ENCODE data around the gene HOXD12. TPM values are rescaled to one million over a fixed set of nuclear protein-coding genes. Genes with fewer than 3 reads are reported as not detected.

Gene HOXD12
- total RNA-seq, 2 experiments from 2014 or later: 0.25 TPM; not detected in 1

DNA sequence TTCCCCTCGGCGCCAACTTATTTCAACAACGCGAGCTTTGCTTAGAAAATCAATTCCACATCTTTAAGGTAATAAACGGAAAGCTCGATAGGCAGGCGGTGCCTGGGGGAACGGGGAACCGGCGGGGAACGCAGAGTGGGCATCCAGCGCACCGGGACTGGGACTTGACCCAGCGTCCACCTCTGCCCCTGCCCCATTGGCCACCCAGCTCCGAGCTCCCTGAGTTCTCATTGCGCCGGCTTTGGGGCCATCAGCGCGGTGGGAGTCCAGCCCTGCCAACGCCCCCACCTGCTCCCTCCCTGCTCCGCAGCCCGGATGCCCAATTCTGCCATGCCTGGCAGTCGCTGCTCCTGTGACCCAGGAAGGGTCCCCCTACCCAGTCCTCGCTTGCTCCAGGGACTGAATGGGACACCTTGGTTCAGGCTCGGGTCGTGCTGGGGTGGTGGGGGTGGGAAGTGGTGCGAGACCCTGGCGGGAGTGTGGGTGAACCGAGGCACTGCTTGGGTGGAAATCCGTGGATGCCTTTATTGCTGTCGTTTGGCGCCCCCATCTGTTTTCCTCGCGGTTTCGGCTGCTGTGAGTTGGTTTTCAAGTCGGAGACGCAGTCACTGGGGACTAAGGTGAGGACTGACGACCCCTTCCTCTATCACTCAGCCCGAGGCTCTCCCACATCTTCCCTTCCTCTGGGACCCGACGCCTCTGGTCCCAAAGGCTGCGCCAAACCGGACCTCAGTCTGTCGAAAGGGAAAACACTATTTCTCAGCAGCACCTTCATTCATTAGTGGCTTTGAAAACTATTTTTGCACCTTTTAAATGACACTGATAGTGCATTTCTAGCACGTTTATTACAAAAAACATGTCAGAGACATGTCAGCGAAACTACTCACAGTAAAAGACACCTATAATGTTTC lies 13.5 kb upstream of the HOXD12 start:
- H3K79me2 ChIP-seq (ENCODE audit: insufficient read depth, low read depth, low read length): no peaks in the 10 kb centered on the region
- H3K9me3 ChIP-seq (ENCODE audit: low read length): no peaks in the 10 kb centered on the region
- no peaks in the 10 kb centered on the region for H3K9me2 ChIP-seq (ENCODE audit: insufficient read depth, low read length)
- H3K4me2 ChIP-seq (ENCODE audit: low read length): no peak overlapping the region
- no TSS peak for BruUV-seq (replicated peaks)
- no peaks in the 10 kb centered on the region for H4K20me1 ChIP-seq (ENCODE audit: insufficient read depth, low read length)
- no peak for TF ChIP-seq EZH2phosphoT487 (IDR thresholded peaks at IDR 0.05; ENCODE audit: borderline replicate concordance, low read depth, low read length)
- TF ChIP-seq, protein P1, sequence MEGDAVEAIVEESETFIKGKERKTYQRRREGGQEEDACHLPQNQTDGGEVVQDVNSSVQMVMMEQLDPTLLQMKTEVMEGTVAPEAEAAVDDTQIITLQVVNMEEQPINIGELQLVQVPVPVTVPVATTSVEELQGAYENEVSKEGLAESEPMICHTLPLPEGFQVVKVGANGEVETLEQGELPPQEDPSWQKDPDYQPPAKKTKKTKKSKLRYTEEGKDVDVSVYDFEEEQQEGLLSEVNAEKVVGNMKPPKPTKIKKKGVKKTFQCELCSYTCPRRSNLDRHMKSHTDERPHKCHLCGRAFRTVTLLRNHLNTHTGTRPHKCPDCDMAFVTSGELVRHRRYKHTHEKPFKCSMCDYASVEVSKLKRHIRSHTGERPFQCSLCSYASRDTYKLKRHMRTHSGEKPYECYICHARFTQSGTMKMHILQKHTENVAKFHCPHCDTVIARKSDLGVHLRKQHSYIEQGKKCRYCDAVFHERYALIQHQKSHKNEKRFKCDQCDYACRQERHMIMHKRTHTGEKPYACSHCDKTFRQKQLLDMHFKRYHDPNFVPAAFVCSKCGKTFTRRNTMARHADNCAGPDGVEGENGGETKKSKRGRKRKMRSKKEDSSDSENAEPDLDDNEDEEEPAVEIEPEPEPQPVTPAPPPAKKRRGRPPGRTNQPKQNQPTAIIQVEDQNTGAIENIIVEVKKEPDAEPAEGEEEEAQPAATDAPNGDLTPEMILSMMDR (conservative IDR thresholded peaks at IDR 0.05; ENCODE audit: low read length): peak; percentile 45; the same call in 1 of the 2 replicates
- H3K4me1 ChIP-seq (ENCODE audit: insufficient read depth, low read length, poor library complexity, severe bottlenecking): no peaks in the 10 kb centered on the region
- ChIA-PET CTCF (ENCODE audit: unreplicated experiment) (interaction anchor here (0.6 to 0.9 kb wide), 2 partner anchors 12 to 1590 kb away, joined by 3 read pairs; no protein-coding TSS in a partner anchor), POLR2A (no interaction called here)
- H3K4me3 ChIP-seq (ENCODE audit: low read depth, low read length, poor library complexity, severe bottlenecking): no peak overlapping the region
- DNase-seq (ENCODE audit: low spot score): no peak
- H3K36me3 ChIP-seq (ENCODE audit: insufficient read depth, low read length): no peaks in the 10 kb centered on the region
- intact Hi-C loops (cut with micrococcal nuclease; ENCODE audit: unreplicated experiment): no loop called here
- no peak overlapping the region for H3K27ac ChIP-seq (ENCODE audit: low read depth, low read length, poor library complexity, severe bottlenecking)
- no peak overlapping the region for H2AFZ ChIP-seq (ENCODE audit: low read length)

- POLR2A ChIA-PET: no interaction called here
- TF ChIP-seq EZH2phosphoT487 (IDR thresholded peaks at IDR 0.05; ENCODE audit: borderline replicate concordance, low read depth, low read length): no peak
- TF ChIP-seq, protein P1 (conservative IDR thresholded peaks at IDR 0.05; ENCODE audit: low read length): no peak
- Histone ChIP-seq H3K4me1 (ENCODE audit: insufficient read depth, low read length, poor library complexity, severe bottlenecking) (no peaks in the 10 kb centered on the region), H3K4me3 (ENCODE audit: low read depth, low read length, poor library complexity, severe bottlenecking) (no peak overlapping the region), H3K79me2 (ENCODE audit: insufficient read depth, low read depth, low read length) (no peaks in the 10 kb centered on the region), H3K27ac (ENCODE audit: low read depth, low read length, poor library complexity, severe bottlenecking) (no peak overlapping the region), H4K20me1 (ENCODE audit: insufficient read depth, low read length) (no peaks in the 10 kb centered on the region), H3K9me3 (ENCODE audit: low read length) (no peaks in the 10 kb centered on the region), H3K4me2 (ENCODE audit: low read length) (no peak overlapping the region), H2AFZ (ENCODE audit: low read length) (no peak overlapping the region), H3K36me3 (ENCODE audit: insufficient read depth, low read length) (no peaks in the 10 kb centered on the region), H3K9me2 (ENCODE audit: insufficient read depth, low read length) (no peaks in the 10 kb centered on the region)
- intact Hi-C loops (cut with micrococcal nuclease; ENCODE audit: unreplicated experiment): no loop called here
- no TSS peak for BruUV-seq (replicated peaks)
- CTCF ChIA-PET (ENCODE audit: unreplicated experiment): no interaction called here
- DNase-seq (ENCODE audit: low spot score): no peak
Observed at GRCh38 chr2:176087330-176088047, 12.1 kb upstream of the HOXD12 start.

Data from OCI-LY7 (cell line).